ENCODE results near the gene RNF20.
"Not testable (repeated sequence)": the region's sequence is repeated elsewhere in the genome, so short reads cannot be mapped to it uniquely, and the experiment has no call there.

Gene RNF20

GRCh38 chr9:101508211-101508610 lies 25.4 kb upstream of the RNF20 start:
- Histone ChIP-seq H3K27me3 (no peaks in the 10 kb centered on the region), H3K4me3 (no peak overlapping the region), H4K20me1 (no peaks in the 10 kb centered on the region), H3K9me3 (no peaks in the 10 kb centered on the region), H3K4me2 (no peak overlapping the region), H3K4me1 (peaks cover 8% of the 10 kb centered on the region), H3K27ac (no peak overlapping the region), H3K36me3 (no peaks in the 10 kb centered on the region), H3K9ac (no peak overlapping the region)
- TF ChIP-seq Cebpa-rat (IDR thresholded peaks at IDR 0.05), result no peak

GRCh38 chr9:101509572-101509971 lies 24.1 kb upstream of the RNF20 start:
- Histone ChIP-seq H4K20me1 (no peaks in the 10 kb centered on the region), H3K4me3 (no peak overlapping the region), H3K9me3 (no peaks in the 10 kb centered on the region), H3K27ac (no peak overlapping the region), H3K4me1 (peaks cover 8% of the 10 kb centered on the region), H3K27me3 (no peaks in the 10 kb centered on the region), H3K9ac (no peak overlapping the region), H3K36me3 (no peaks in the 10 kb centered on the region), H3K4me2 (no peak overlapping the region)
- no peak for TF ChIP-seq Cebpa-rat (IDR thresholded peaks at IDR 0.05)

- H3K9me3 ChIP-seq, result no peaks in the 10 kb centered on the region
- no peaks in the 10 kb centered on the region for H3K36me3 ChIP-seq
- no peak overlapping the region for H3K4me2 ChIP-seq
- H3K4me3 ChIP-seq, result no peak overlapping the region
- peaks cover 8% of the 10 kb centered on the region for H3K4me1 ChIP-seq
- H3K27me3 ChIP-seq, result no peaks in the 10 kb centered on the region
- H3K27ac ChIP-seq, result no peak overlapping the region
- no peak for TF ChIP-seq Cebpa-rat (IDR thresholded peaks at IDR 0.05)
- no peak overlapping the region for H3K9ac ChIP-seq
- no peaks in the 10 kb centered on the region for H4K20me1 ChIP-seq
Observed at GRCh38 chr9:101510459-101510858, 23.2 kb upstream of the RNF20 start.

- H3K9me3 ChIP-seq, result no peaks in the 10 kb centered on the region
- no peaks in the 10 kb centered on the region for H4K20me1 ChIP-seq
- no peak overlapping the region for H3K4me3 ChIP-seq
- H3K4me2 ChIP-seq, result no peak overlapping the region
- peaks cover 8% of the 10 kb centered on the region for H3K4me1 ChIP-seq
- no peak overlapping the region for H3K9ac ChIP-seq
- no peaks in the 10 kb centered on the region for H3K27me3 ChIP-seq
- TF ChIP-seq Cebpa-rat (IDR thresholded peaks at IDR 0.05), result no peak
- H3K36me3 ChIP-seq, result no peaks in the 10 kb centered on the region
- no peak overlapping the region for H3K27ac ChIP-seq
Observed at GRCh38 chr9:101511009-101511408, 22.6 kb upstream of the RNF20 start.

DNA sequence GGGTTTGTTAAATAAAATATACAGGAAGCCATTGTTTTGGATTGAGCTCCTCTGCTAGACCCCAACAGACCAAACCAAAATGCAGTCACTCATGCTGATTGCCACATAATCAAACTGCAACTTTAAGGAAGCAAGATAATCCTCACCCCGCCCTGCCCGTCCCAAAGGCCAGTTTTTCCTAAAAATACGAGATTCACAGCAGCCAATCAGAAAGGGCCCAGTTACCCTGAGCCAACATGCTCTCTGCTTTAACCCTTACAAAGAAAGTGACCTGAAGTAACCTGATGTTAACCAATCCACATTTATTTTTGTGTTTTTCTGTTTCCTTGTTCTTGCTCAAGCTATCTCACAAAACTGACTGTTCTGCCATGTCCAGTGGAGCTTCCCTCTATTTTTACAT lies 21.5 kb upstream of the RNF20 start:
- H3K9ac ChIP-seq, result no peak overlapping the region

GRCh38 chr9:101513351-101513750 lies 20.3 kb upstream of the RNF20 start:
- no peaks in the 10 kb centered on the region for H4K20me1 ChIP-seq
- no peak overlapping the region for H3K4me2 ChIP-seq
- peaks cover 8% of the 10 kb centered on the region for H3K4me1 ChIP-seq
- H3K27me3 ChIP-seq, result no peaks in the 10 kb centered on the region
- H3K9me3 ChIP-seq, result no peaks in the 10 kb centered on the region
- H3K27ac ChIP-seq, result no peak overlapping the region
- no peak overlapping the region for H3K9ac ChIP-seq
- no peak for TF ChIP-seq Cebpa-rat (IDR thresholded peaks at IDR 0.05)
- no peaks in the 10 kb centered on the region for H3K36me3 ChIP-seq
- no peak overlapping the region for H3K4me3 ChIP-seq

More for the DNA sequence above, 21.5 kb upstream of the RNF20 start:
- TF ChIP-seq Cebpa-rat (IDR thresholded peaks at IDR 0.05), result no peak
- H3K4me3 ChIP-seq, result no peak overlapping the region
- no peaks in the 10 kb centered on the region for H4K20me1 ChIP-seq
- H3K9me3 ChIP-seq, result no peaks in the 10 kb centered on the region
- H3K4me1 ChIP-seq, result peaks cover 8% of the 10 kb centered on the region
- no peak overlapping the region for H3K27ac ChIP-seq
- H3K36me3 ChIP-seq, result no peaks in the 10 kb centered on the region
- no peaks in the 10 kb centered on the region for H3K27me3 ChIP-seq
- no peak overlapping the region for H3K4me2 ChIP-seq

- no peaks in the 10 kb centered on the region for H3K27me3 ChIP-seq
- peaks cover 8% of the 10 kb centered on the region for H3K4me1 ChIP-seq
- H3K9ac ChIP-seq, result no peak overlapping the region
- no peak overlapping the region for H3K4me3 ChIP-seq
- H3K27ac ChIP-seq, result no peak overlapping the region
- no peaks in the 10 kb centered on the region for H4K20me1 ChIP-seq
- H3K4me2 ChIP-seq, result no peak overlapping the region
- no peaks in the 10 kb centered on the region for H3K36me3 ChIP-seq
- H3K9me3 ChIP-seq, result no peaks in the 10 kb centered on the region
- TF ChIP-seq Cebpa-rat (IDR thresholded peaks at IDR 0.05), result no peak
Observed at GRCh38 chr9:101514071-101514470, 19.6 kb upstream of the RNF20 start.

- Histone ChIP-seq H3K9ac (no peak overlapping the region), H3K9me3 (no peaks in the 10 kb centered on the region), H4K20me1 (no peaks in the 10 kb centered on the region), H3K4me3 (no peak overlapping the region), H3K27me3 (no peaks in the 10 kb centered on the region), H3K4me2 (no peak overlapping the region), H3K4me1 (peaks cover 8% of the 10 kb centered on the region), H3K36me3 (no peaks in the 10 kb centered on the region), H3K27ac (no peak overlapping the region)
- no peak for TF ChIP-seq Cebpa-rat (IDR thresholded peaks at IDR 0.05)
Observed at GRCh38 chr9:101516655-101517054, 17.0 kb upstream of the RNF20 start.

DNA sequence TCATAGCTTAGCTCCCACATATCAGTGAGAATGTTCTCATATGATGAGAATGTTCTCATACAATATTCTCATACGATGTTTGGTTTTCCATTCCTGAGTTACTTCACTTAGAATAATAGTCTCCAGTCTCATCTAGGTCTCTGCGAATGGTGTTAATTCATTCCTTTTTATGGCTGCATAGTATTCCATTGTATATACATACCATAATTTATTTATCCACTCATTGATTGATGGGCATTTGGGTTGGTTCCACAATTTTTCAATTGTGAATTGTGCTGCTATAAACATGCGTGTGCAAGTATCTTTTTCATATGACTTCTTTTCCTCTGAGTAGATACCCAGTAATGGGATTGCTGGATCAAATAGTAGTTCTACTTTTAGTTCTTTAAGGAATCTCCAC lies 15.2 kb upstream of the RNF20 start:
- H3K4me2 ChIP-seq, H3K4me1 ChIP-seq, H3K4me3 ChIP-seq, H3K27me3 ChIP-seq, H3K9ac ChIP-seq, H3K9me3 ChIP-seq, H4K20me1 ChIP-seq, H3K36me3 ChIP-seq, H3K27ac ChIP-seq: not testable (repeated sequence)

DNA sequence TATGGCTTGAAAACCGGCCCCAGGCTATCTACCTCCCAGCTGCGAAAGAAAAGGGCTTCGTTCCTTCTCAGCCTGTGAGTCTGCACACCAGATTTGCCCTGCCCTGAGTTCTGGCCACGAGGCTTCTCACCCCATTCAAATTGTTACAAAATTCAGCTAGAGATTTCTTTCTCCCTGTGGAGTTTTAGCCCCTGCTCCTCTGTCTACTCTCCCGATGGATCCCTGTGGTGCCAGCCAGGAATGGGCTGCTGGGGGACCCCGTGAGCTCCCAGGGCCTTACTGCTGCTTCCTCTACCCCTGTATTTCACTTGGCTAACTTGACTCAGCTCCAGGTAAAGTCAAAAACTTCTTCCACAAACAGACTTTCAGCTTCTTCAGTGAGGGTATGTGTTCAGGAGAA lies 9.3 kb upstream of the RNF20 start:
- no peak overlapping the region for H3K27ac ChIP-seq
- H3K9me3 ChIP-seq, result no peaks in the 10 kb centered on the region
- TF ChIP-seq Cebpa-rat (IDR thresholded peaks at IDR 0.05), result no peak
- no peaks in the 10 kb centered on the region for H3K27me3 ChIP-seq
- H3K9ac ChIP-seq, result no peak overlapping the region
- H3K4me1 ChIP-seq, result no peaks in the 10 kb centered on the region
- no peaks in the 10 kb centered on the region for H3K36me3 ChIP-seq
- no peak overlapping the region for H3K4me2 ChIP-seq
- H3K4me3 ChIP-seq, result no peak overlapping the region
- no peaks in the 10 kb centered on the region for H4K20me1 ChIP-seq

- no peaks in the 10 kb centered on the region for H3K36me3 ChIP-seq
- no peaks in the 10 kb centered on the region for H3K4me1 ChIP-seq
- no peaks in the 10 kb centered on the region for H4K20me1 ChIP-seq
- H3K27me3 ChIP-seq, result no peaks in the 10 kb centered on the region
- H3K27ac ChIP-seq, result no peak overlapping the region
- no peak overlapping the region for H3K4me2 ChIP-seq
- H3K9ac ChIP-seq, result no peak overlapping the region
- no peak for TF ChIP-seq Cebpa-rat (IDR thresholded peaks at IDR 0.05)
- H3K4me3 ChIP-seq, result no peak overlapping the region
- H3K9me3 ChIP-seq, result no peaks in the 10 kb centered on the region
Observed at GRCh38 chr9:101527066-101527465, 6.6 kb upstream of the RNF20 start.
